Sciatic nerve (tissue), 2 donors: ENCODE data around the gene PI16. TPM values are rescaled to one million over a fixed set of nuclear protein-coding genes. Genes with fewer than 3 reads are reported as not detected.
"Not testable (repeated sequence)": the region's sequence is repeated elsewhere in the genome, so short reads cannot be mapped to it uniquely, and the experiment has no call there.

ENCODE experiments used
- ATAC-seq: fragments of 200-7000 bp; cut with Tn5 transposase; one replicate; pipeline ENCODE4 v1.9.1; 2020; ENCODE audit warnings: mild to moderate bottlenecking, moderate library complexity
- DNase-seq: peaks from one replicate; pipeline ENCODE4 v3.0.0-alpha.2; 2020; ENCODE audit warnings: low spot score
- intact Hi-C: fragments of 100-400 bp; cut with DNase I; formaldehyde crosslinking; loops from one replicate; pipeline ENCODE4 v1.14.2; 2022
- total RNA-seq: library from RNA; stranded (reverse); fragmentation: NEBNext Ultra II Directional; extraction: Animal tissue kit (Norgen Biotek cat#: 25700); gene quantifications from one replicate; pipeline ENCODE4 v1.2.1, GENCODE V29; 2021
- donor health status: DM: no; HTN: no; CAD: no.
- donor health status: DM: no; HTN: no; CAD: no.

Gene PI16
- total RNA-seq, 1 donor from 2014 or later: 91.7 TPM

DNA sequence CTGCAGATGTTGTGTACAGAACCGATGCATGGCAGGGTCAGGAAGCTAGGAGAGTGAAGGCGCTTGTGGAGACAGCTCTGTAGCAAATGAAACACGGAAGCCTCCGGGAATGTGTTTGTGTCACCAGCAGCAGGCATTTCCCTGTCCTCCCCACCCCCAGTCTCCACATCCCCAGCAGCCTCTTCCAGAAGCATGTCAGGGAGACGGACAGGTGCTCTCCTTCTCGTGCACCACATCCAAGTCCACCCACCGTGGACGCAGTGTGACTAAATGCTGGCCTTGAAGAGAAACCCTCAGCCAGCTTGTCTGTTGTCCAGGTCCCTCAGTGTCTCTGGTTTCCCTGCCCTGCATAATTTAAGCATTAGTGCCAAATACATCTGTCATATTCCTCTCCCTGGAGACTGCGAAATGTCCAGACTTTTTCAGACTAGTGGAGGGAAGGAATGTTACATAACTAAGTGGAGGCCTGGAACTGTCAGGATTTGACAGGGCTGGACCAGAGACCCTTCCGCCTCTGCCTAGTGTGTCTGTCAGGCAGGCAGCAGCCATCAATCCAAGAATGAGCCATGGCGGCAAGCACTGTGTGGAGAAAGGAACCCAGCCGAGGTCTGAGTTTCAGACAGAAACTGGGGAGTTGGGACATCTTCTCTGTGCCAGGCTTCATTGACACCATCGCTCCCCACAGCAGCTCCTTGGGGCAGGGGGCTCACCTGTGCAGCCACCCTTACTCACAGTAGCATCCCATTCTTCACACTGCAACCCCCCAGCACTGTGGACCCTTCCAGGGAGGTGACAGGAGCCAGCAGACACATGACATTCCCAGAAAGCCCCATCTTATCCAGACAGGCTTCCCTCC is 26.6 kb upstream of the PI16 start:
- ATAC-seq (peak; percentile 4), DNase-seq (no peak)
- intact Hi-C loops: no loop called here

DNA sequence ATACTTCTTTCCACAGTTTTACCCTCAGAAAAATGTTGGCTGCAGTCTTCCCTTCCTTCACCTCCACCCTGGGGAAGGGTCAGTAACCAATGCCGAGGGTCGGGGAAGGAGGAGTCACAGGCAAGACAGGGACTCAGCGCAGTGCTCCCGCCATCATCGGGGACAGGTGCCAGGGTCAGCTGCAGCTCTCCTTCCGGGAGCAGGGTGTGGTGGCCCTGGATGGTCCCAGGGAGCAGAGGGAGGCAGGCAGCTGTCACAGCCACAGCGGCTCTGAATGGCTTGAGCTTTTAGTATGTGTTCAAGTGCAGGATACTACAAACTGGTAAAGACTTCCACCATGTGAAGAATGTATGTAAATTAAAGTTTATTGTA is 26.0 kb upstream of the PI16 start:
- intact Hi-C loops: no loop called here
- ATAC-seq: no peak
- DNase-seq: no peak

DNA sequence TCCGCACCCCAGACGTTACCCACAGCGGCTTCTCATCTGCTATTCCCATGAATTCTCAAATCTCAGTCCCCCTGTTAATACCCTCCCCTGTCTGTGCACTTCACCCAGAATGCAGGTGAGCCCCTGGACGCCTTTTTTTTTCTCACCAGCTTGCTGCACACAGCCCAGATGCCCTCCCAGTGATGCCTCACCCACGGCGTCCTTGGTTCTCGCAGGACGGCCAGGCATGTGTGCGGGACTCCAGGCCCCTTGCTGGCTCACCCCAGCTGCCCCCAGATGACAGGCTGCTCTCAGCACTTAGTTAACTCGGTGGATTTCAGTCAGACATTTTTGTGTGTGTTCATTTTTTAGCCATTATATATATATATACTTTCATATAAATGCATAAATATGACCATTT is 25.4 kb upstream of the PI16 start:
- DNase-seq (no peak), ATAC-seq (no peak)
- intact Hi-C loops: no loop called here

DNA sequence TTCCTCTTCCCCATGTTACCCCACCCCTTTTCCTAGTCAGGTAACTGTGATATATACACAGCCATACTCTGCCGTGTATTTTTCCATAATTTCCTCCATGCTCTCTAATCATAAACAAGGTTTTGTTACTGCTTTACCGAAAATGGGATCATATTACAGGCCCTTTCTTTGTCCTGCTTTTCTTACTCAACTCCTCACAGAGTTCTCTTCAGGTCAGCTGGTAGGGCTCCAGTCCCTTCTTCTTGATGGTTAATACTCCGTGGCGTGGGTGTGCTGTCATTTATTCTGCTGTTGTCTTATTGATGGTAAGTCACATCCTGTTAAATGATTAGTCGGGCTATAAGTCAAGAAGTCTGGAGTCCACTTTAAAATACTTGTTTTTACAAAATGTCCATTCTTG is 24.9 kb upstream of the PI16 start:
- intact Hi-C loops: no loop called here
- DNase-seq (no peak), ATAC-seq (peak; percentile 70)

DNA sequence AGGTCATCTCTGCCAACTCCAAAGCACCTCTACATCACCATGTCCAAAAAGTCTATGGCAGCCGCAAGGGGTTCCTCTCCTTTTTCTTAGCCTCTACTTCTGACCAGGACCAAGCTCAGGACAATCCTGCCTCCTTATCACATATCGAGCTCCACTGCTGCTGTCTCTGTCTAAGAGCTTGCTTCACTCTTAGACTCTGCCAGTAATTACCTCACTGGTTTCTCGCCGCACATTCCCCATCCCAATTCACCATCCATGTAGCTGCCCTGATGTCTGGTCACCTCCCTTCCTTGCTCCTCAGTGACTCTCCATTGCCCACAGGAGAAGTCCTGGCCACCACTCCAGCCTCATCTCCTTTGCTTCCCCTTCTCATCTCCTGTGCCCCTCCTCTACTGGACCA is 24.1 kb upstream of the PI16 start:
- DNase-seq: no peak
- intact Hi-C loops: no loop called here
- peak; percentile 63 for ATAC-seq

DNA sequence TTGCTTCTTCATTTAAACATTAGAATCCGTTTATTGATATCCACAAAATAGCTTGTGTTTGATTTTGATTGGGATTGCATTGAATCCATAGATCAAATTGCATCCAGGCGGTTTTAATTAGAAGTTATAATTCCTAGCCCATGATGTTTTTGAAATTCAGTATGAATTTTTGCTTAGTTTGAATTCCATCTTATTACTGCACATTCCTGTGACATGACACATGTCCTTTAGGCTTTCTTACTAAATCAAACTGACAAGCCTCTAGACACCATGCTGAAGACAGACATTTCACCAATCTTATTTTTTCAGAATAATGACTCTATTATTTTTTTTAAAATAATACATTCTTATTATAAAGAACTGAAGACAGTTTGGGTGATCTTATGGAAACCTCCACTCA is 21.4 kb upstream of the PI16 start:
- intact Hi-C loops: no loop called here
- no peak for ATAC-seq
- no peak for DNase-seq

DNA sequence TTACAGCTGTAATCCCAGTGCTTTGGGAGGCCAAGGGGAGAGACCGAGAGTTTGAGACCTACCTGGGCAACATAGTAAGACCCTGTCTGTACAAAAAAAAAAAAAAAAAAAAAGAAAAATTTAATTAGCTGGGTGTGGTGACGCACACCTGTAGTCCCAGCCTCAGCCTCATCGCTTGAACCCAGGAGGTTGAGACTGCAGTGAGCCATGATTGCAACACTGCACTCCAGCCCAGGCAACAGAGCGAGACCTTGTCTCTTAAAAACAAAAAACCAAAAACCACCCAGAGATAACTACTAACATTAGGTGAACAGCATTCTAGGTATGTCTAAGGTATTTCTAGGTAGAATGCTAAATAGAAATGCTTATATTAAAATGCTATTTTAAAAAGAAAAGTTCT is 21.0 kb upstream of the PI16 start:
- ATAC-seq (no peak), DNase-seq (no peak)
- intact Hi-C loops: no loop called here

DNA sequence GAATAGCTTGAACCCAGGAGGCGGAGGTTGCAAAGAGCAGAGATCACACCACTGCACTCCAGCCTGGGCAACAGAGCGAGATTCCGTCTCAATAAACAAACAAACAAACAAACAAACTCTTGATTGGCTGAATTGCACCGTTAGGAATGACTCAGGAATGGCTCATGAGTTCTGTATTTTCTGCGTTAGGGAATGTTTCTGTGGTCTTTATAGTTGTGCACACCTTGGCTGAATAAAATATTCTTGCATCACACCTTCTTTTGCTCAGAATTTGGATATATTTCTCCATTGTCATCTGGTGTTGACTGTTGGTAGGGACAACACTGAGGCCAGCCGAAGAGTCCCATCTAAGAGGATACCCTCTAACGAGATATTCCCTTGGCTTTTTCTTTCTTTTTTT is 19.6 kb upstream of the PI16 start:
- ATAC-seq (no peak), DNase-seq (no peak)
- intact Hi-C loops: no loop called here

DNA sequence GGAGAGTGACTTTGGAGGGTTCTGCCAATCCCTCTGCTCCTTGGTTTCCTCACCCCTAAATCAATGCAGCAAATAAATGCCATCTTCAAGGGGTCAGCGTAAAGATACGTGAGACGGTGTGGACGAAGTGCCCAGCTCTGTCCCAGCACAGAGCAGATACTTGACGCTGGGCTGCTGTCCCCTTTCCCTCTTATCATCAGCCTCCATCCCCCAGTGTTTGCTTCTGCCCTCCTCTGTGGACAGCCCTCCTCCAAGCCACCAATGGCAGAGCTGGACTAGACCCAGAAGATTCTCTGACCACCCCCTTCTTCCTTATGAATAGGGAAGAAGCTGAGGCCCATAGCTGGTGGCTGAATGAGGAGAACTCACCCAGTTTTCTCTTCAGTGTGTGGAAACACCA is 17.7 kb upstream of the PI16 start:
- intact Hi-C loops: no loop called here
- ATAC-seq (no peak), DNase-seq (no peak)

DNA sequence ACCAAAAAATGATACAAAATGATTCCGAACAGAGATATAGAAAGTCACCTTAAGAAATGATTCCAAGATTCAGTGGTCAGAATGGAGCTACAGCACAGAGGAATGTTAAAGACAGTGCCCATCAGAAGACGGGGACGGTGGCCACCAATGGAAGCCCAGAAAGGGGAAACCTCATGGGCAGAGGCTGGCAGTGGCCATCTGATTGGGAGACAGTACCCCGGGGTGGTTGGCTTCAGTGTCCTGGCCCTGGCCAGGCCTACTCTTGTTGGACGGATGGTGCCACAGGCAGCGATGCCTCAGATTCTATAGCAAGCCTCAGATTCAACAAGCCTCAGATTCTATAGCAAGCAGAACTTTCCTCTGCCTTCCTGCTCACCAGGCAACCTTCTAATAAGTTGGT is 16.6 kb upstream of the PI16 start:
- intact Hi-C loops: no loop called here

DNA sequence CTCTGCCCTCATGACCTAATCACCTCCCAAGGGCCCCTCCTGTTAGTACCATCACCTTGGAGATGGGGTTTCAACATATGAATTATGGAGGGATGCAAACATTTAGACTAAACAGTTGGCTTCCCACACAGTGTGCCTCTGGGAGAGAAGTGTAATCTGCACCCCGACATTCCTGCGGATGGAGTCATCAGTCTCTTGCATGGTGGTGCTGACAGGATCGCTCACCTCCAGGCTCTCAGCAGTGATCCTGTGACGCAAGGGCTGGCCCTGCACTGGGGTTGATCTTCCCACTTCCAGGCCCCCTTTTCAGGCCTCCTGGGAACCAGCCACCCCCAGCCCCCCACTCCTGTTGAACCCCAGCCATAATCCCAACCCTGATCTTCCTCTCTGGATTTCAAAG is 16.0 kb upstream of the PI16 start:
- DNase-seq: no peak
- ATAC-seq: no peak
- intact Hi-C loops: no loop called here

More for the DNA sequence above, 16.6 kb upstream of the PI16 start:
- DNase-seq (no peak), ATAC-seq (no peak)

DNA sequence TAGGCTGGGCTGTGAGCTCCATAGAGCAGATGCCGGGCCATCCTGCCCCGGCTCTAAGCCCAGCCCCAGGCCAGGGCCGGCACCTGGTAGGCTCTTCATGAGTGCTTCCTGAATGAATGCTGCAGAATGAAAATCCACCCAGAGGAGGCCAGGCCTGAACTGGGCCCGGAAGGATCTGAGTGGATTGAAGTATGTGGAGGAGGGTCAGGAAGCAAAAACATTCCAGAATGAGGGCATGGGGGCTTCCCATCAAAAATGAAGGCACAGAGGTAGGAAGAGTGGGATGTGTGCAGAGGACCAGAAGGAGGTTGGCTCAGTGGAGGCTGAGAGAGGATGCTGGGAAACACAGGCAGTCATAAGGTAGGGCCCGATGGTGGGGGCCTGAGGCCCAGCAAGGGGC is 15.5 kb upstream of the PI16 start:
- DNase-seq, intact Hi-C loops, ATAC-seq: not testable (repeated sequence)

DNA sequence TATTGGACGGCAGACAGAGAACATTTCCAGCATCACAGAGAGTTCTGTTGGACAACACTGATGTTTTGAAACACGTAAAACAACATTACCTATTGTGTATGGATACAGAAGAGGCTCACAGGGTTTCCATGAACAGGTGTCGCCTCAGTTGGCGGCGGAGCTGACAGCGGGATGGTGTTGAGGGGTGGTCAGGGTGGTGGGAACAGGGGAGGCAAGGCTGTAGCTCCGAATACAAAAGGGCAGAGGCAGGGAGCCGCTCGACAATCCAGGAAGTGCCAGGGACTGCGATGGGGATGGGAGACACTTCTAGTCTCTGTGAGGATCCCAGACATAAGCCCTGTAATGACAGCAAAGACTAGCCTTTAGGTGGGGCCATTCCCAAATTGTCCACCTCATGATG is 14.5 kb upstream of the PI16 start:
- DNase-seq (no peak), ATAC-seq (no peak)
- intact Hi-C loops: loop anchor here (2.0 kb wide), 1 partner anchor 71 kb away; no protein-coding TSS in a partner anchor

DNA sequence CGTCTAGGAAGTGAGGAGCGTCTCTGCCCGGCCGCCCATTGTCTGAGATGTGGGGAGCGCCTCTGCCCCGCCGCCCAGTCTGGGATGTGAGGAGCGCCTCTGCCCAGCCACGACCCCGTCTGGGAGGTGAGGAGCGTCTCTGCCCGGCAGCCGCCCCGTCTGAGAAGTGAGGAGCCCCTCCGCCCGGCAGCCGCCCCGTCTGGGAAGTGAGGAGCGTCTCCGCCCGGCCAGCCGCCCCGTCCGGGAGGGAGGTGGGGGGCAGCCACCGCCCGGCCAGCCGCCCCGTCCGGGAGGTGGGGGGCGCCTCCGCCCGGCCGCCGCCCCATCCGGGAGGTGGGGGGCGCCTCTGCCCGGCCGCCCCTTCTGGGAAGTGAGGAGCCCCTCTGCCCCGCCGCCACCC is 13.0 kb upstream of the PI16 start:
- not testable (repeated sequence) for DNase-seq, ATAC-seq
- intact Hi-C loops: loop anchor here (2.0 kb wide), 1 partner anchor 69 kb away; no protein-coding TSS in a partner anchor

DNA sequence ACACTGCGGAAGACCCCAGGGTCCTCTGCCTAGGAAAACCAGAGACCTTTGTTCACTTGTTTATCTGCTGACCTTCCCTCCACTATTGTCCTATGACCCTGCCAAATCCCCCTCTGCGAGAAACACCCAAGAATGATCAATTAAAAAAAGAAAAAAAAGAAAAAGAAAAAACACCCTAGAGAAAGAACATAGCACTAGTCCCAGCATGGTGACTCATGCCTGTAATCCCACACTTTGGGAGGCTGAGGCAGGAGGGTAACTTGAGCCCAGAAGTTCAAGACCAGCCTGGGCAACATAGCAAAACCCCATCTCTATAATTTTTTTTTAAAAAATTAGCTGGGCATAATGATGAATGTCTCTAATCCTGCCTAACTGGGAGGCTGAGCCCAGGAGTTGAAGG is 12.2 kb upstream of the PI16 start:
- DNase-seq, ATAC-seq, intact Hi-C loops: not testable (repeated sequence)

DNA sequence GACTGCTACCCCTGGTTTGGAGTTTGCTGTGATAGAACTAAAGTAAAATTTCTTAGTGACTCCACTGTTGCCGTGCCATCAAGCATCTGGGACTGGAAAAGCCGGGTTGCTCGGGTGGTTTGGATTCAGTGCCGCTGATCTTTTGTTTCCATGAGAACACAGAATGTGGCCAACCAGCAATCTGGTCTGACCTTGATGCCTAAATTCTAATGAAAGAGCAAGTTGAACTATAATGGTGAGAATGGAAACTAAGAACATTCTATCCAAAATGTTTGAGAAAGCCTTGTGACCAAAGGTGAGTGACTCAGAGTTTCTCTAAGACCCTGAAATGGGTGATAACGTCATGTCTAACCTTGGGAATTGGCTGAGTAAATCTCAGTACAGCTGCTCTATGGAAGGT is 9.9 kb upstream of the PI16 start:
- no peak for ATAC-seq
- DNase-seq: no peak
- intact Hi-C loops: no loop called here

DNA sequence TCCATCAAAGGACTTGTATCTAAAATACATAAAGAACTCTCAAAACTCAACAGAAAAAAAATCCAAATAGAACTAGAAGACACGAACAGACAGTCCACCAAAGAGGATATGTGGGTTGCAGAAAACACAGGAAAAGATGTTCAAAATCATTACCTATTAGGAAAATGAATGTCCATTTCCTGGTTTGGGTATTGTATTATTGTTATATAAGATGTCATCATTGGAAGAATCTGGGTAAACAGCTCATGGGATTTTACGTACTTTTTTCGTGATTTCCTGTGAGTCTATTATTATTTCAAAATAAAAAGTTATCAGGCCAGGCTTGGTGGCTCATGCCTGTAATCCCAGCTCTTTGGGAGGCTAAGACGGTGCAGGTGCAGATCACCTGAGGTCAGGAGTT is 9.2 kb upstream of the PI16 start:
- intact Hi-C loops: no loop called here
- DNase-seq (no peak), ATAC-seq (no peak)

DNA sequence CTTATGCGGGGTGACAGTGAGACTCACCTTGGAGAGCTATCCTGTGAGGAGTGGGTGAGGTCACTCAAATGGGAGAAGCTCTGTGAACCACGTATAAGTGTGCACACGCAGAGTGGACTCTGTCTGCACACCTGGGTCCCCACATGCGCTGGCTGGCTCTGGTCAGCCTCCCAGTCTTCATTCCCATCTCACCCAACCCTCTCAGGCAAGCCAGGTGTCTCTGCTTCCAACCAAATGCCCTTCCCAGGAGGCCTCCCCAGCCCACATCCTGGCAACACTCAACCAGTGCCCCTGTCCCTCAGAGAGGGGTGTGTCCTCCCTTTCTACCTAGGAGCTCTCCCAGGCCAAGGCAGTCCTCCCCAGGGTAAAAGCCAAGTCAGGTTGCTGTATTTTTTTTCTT is 8.0 kb upstream of the PI16 start:
- ATAC-seq: no peak
- intact Hi-C loops: no loop called here

DNA sequence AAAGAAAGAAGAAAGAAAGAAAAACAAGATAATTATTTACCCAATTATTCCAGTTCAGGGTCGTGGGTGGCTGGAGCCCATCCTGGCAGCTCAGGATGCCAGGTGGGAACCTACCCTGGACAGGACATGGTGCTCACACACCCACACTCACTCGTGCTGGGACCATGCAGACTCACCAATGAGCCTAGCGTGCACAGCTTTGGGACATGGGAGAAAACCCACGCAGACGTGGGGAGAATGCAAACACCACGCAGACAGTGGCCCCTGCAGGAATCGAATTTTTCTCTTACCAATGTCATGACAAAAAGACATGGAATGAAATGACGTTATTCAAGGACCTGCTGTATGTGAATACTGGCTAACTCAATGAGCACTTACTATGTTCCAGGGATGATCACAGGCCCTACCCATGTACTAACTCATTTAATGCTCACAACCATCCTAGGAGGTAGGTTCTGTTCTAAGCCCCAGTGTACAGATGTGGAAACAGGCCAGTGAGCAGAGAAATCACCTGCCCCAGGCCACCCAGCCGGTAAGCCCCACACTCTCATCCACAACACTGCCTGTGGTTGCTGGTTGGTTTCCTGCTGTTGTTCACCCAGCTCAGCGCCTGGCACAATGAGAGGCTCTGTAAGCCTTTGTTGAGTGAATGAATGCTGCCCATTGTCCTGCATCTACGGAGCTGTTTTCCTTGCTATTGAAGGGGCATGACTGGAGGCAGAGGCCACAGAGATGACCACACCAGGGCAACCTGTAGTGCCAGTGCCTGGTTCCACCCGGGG is 6.8 kb upstream of the PI16 start:
- intact Hi-C loops: no loop called here

More for the DNA sequence above, 8.0 kb upstream of the PI16 start:
- DNase-seq: no peak

DNA sequence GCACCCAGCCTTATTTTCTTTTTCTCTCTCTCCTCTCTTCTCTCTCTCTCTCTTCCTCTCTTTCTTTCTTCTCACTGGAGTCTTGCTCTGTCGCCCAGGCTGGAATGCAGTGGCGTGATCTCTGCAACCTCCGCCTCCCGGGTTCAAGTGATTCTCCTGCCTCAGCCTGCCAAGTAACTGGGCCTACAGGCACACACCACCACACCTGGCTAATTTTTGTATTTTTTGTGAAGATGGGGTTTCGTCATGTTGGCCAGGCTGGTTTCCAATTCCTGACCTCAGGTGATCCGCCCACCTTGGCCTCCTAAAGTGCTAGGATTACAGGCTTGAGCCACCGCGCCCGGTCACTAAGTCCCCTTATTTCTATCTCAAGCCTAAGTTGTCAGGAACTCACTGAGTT is 5.5 kb upstream of the PI16 start:
- intact Hi-C loops, DNase-seq, ATAC-seq: not testable (repeated sequence)

More for the DNA sequence above, 6.8 kb upstream of the PI16 start:
- ATAC-seq: peak; percentile 49
- no peak for DNase-seq
